Heart right ventricle (tissue), 16 donors: ENCODE results near the gene GIPC3. TPM values are rescaled to one million over a fixed set of nuclear protein-coding genes. Genes with fewer than 3 reads are reported as not detected.
A peak's percentile ranks its signal among the peaks of the same experiment; 100 is the strongest.

ENCODE experiments used
- ATAC-seq, 8 donors: fragments of 200-7000 bp; cut with Tn5 transposase; one replicate each; pipeline ENCODE4 v1.9.1; 2020; ENCODE audit warnings: mild to moderate bottlenecking in 8 of 8, moderate library complexity in 8 of 8, moderate number of reproducible peaks in 1 of 8
- DNase-seq, 2 donors: peaks; one replicate each; pipeline ENCODE4 v3.0.0-alpha.2; 2020
- H3K27ac ChIP-seq, 10 donors: fragments of 200-600 bp; sonication (generic) in 2 of 10; one replicate each; pipeline versions ENCODE4 v1.5.0 to v1.8.0; 2020 to 2022; ENCODE audit warnings: mild to moderate bottlenecking in 3 of 10
- H3K27me3 ChIP-seq, 7 donors: fragments of 200-600 bp; one replicate each; pipeline ENCODE4 v1.8.0; 2021 to 2022; ENCODE audit warnings: mild to moderate bottlenecking in 2 of 7
- H3K36me3 ChIP-seq, 9 donors: fragments of 200-600 bp; sonication (generic) in 1 of 9; one replicate each; pipeline versions ENCODE4 v1.5.0 to v1.8.0; 2020 to 2022; ENCODE audit warnings: mild to moderate bottlenecking in 2 of 9
- H3K4me1 ChIP-seq, 9 donors: fragments of 200-600 bp; sonication (generic) in 1 of 9; one replicate each; pipeline versions ENCODE4 v1.5.0 to v1.8.0; 2020 to 2022; ENCODE audit warnings: mild to moderate bottlenecking in 4 of 9
- H3K4me3 ChIP-seq, 10 donors: fragments of 200-600 bp; sonication (generic) in 2 of 10; one replicate each; pipeline versions ENCODE4 v1.5.0 to v1.8.0; 2020 to 2022; ENCODE audit warnings: mild to moderate bottlenecking in 7 of 10, moderate library complexity in 2 of 10
- H3K9me3 ChIP-seq, 11 donors: fragments of 200-600 bp in 10 of 11; sonication (generic) in 2 of 11; one replicate each; pipeline versions ENCODE4 v1.5.0 to v1.8.0; 2013 to 2022; ENCODE audit warnings: mild to moderate bottlenecking in 2 of 11, control low read depth in 1 of 11, moderate library complexity in 1 of 11
- WGBS, 2 donors: extraction: QIAGEN DNeasy Blood & Tissue Kit; methylation state at CpG; one replicate each; pipeline ENCODE4 v1.1.7; 2013; ENCODE audit warnings: inconsistent platforms in 1 of 2; 5-methylcytosine and 5-hydroxymethylcytosine counted together
- intact Hi-C, 10 donors: fragments of 100-400 bp; cut with DNase I; formaldehyde crosslinking; loops; one replicate each; pipeline versions ENCODE4 v1.11.1 to v1.14.2; 2022
- polyA plus RNA-seq, 2 donors: library from polyadenylated mRNA; stranded (reverse); fragments of 200-250 nt; gene quantifications; one replicate each; pipeline ENCODE4 v1.2.3, GENCODE V29; 2013
- total RNA-seq, 10 donors: library from RNA; stranded (reverse); fragmentation: NEBNext Ultra II Directional in 3 of 10; extraction: Animal tissue kit (Norgen Biotek cat#: 25700) in 3 of 10; gene quantifications; one replicate each; pipeline versions ENCODE4 v1.2.1 to v1.2.4, GENCODE V29; 2021 to 2023
- TF ChIP-seq, protein P1 (sequence below), 9 donors: fragments of 200-600 bp; sonication (generic) in 2 of 9; IDR thresholded peaks; one replicate each; pipeline versions ENCODE4 v1.5.0 to v1.8.0; 2021 to 2022; ENCODE audit warnings: antibody characterized with exemption in 9 of 9, mild to moderate bottlenecking in 5 of 9, moderate library complexity in 1 of 9
- donor health status: Arrhythmogenic right ventricular cardiomyopathy.
- donor health status: ischemic (EF 13 %, LVEDD 7.1; RV severe dilation, severe dysfunction).
- donor health status: healthy with polysubstance abuse.
- donor health status: DM: no; HTN: yes; CAD: no.
- donor health status: DM: no; HTN: no; CAD: no.
- donor health status: ischemic (EF 25% LVEDD 6.9; RV normal size, moderate dysfunction).
- donor health status: ischemic (EF 25% LVEDD 5.7; RV mildly dilated, moderate dysfunction).
- donor health status: healthy.
- donor health status: DM: yes; HTN: yes; CAD: no.
- donor health status: Ischemic cardiomyopathy.
- donor health status: ischemic (EF 35%, LVEDD 5.7; RV mildly dilated, moderate dysfunction).
- donor health status: nonischemic (EF 11% LVEDD 7.7; RV severe dilation, severe dysfunction).
- donor health status: DM: yes; HTN: yes; CAD: no.
- donor health status: PGD.
- donor health status: ischemic (EF 29% LVEDD 5.4; RV normal size, mild dysfunction).
- donor health status: nonischemic (EF 23%, LVEDD 6.1; RV moderate dilation, normal function).

GIPC3 gene
- total and polyA plus RNA-seq, 12 donors: 0.90 to 2.8 (median 2.1) TPM

DNA sequence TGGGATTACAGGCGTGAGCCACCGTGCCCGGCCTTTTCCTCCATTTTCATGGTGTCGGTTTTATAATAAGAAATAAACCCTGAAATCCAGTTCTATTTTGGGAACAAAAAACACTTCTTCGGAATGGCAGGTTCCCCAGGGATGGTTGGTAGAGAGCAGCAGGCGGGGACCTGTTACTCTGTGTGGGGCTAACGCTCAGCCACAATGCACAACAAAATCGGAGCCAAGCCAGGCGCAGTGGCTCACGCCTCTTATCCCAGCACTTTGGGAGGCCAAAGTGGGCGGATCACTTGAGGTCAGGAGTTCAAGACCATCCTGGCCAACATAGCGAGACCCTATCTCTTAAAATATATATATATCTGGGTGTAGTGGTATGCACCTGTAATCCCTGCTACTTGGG is 15.7 kb downstream of the GIPC3 start:
- 78 to 81% methylated on average over 12 of the region's 12 CpGs for WGBS, 2 donors
- Histone ChIP-seq H3K27me3 (peaks cover 0 to 12% (median 5%) of the 10 kb centered on the region in 7 donors), H3K36me3 (peaks cover 0 to 5% (median 0%) of the 10 kb centered on the region in 9 donors), H3K4me3 (no peak overlapping the region), H3K4me1 (peaks cover 0 to 26% (median 11%) of the 10 kb centered on the region in 9 donors), H3K9me3 (no peaks in the 10 kb centered on the region), H3K27ac (no peak overlapping the region)
- TF ChIP-seq, protein P1, sequence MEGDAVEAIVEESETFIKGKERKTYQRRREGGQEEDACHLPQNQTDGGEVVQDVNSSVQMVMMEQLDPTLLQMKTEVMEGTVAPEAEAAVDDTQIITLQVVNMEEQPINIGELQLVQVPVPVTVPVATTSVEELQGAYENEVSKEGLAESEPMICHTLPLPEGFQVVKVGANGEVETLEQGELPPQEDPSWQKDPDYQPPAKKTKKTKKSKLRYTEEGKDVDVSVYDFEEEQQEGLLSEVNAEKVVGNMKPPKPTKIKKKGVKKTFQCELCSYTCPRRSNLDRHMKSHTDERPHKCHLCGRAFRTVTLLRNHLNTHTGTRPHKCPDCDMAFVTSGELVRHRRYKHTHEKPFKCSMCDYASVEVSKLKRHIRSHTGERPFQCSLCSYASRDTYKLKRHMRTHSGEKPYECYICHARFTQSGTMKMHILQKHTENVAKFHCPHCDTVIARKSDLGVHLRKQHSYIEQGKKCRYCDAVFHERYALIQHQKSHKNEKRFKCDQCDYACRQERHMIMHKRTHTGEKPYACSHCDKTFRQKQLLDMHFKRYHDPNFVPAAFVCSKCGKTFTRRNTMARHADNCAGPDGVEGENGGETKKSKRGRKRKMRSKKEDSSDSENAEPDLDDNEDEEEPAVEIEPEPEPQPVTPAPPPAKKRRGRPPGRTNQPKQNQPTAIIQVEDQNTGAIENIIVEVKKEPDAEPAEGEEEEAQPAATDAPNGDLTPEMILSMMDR (IDR thresholded peaks at IDR 0.05): no peak
- intact Hi-C loops: no loop called here
- DNase-seq (no peak), ATAC-seq (no peak)

DNA sequence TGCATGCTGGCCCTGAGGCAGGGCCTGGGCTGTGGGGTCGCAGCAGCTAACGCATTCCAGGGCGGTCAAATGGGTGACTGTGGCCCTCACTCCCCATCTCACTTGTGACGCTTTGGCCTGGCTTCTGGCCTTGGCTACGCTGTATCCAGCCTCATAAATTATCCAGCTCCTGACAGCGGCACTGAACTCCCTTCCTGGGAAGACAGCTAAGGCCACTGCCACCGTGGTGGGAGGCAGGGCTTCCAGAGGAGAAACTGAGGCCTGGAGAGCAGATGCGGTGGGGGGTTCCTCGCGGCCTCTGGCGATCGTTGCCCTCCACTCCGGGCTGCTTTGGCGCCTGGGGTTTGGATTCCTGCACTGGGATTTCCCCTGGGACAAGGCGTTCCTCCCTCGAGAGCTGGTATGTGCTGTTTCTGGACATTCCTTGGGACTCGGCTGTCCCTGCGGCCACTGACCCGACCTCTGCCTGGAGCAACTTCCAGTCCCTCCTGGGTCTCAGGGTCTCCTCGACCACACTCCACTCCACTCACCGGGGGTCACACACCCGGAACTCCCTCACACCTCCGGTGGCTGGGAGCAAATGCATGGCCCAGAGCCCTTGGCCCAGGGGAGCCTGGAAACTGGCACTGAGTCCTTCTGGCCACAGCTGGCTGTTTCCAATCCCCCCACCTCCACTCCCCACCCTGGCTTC is 18.0 kb downstream of the GIPC3 start:
- H3K4me1 ChIP-seq: peaks cover 7 to 48% (median 31%) of the 10 kb centered on the region in 9 donors
- intact Hi-C loops: no loop called here
- no peak overlapping the region for H3K4me3 ChIP-seq
- peaks cover 0 to 28% (median 5%) of the 10 kb centered on the region in 7 donors for H3K27me3 ChIP-seq
- ATAC-seq (no peak), DNase-seq (no peak)
- peak overlapping the region in 3 of 10 donors; percentile 15 to 44 (median 27) for H3K27ac ChIP-seq
- no peaks in the 10 kb centered on the region for H3K36me3 ChIP-seq
- H3K9me3 ChIP-seq: no peaks in the 10 kb centered on the region
- TF ChIP-seq, protein P1 (IDR thresholded peaks at IDR 0.05): no peak
- 55 to 69% methylated on average over 23 of the region's 23 CpGs for WGBS, 2 donors

DNA sequence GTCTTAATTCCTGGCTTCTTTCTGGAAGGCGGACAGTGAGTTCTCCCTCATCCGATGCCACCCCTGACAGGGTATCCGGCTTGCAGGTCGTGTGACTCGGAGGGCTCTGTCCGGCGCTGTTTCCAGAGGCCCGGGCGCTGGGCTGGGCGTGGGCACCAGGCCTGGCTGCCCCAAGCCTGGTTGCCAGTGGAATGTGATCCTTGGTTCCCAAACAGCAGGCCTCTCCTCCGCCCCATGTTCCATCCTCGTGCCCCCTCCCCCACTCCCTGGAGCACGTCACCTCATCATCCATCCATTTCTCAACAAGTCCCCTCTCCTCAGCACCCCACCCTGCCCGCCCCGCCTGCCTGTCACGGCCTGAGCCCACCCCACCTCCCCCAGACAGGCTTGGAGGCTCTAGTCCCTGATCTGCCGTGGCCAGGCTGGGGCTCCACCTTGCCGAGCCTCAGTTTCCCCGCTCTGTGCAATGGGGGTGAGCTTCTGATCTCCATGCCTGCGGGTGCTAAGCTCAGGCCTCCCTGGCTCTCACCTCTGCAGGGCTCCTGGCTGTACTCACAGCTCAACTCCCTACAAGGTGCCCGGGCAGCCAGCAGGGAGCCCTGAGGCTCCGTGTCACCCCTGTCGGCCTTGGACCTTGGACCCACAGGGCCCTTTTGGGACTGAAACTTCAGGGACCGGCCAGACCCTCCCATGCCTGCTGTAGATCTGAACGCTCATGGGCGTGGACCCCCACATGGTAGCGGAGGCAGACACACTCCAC is 19.1 kb downstream of the GIPC3 start:
- no peak for ATAC-seq
- Histone ChIP-seq H3K9me3 (no peaks in the 10 kb centered on the region), H3K27me3 (peaks cover 0 to 28% (median 5%) of the 10 kb centered on the region in 7 donors), H3K4me1 (peaks cover 10 to 60% (median 43%) of the 10 kb centered on the region in 9 donors), H3K27ac (peak overlapping the region in 9 of 10 donors; percentile 20 to 92 (median 31)), H3K4me3 (peak overlapping the region in 9 of 10 donors; percentile 10 to 67 (median 60)), H3K36me3 (no peaks in the 10 kb centered on the region)
- TF ChIP-seq, protein P1 (IDR thresholded peaks at IDR 0.05): no peak
- 75 to 78% methylated on average over 27 of the region's 27 CpGs for WGBS, 2 donors
- no peak for DNase-seq
- intact Hi-C loops: no loop called here

DNA sequence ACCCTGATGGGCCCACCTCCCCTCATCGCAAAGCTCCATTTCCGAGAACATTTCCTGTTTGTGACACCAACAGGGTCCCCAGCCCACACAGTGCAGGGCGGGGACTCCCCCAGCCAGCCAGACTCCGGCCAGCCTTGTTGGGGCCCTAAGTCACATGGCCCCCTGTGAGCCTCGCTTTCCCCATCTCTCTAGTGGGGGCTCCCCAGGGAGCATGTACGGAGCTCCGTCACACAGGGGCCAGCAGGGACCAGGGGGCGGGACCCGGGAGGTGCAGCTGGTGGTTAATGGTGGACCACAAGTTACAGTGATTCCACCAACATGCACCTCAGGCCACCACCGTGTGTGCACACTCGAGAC is 19.7 kb downstream of the GIPC3 start:
- peak overlapping the region in 9 of 10 donors; percentile 10 to 67 (median 60) for H3K4me3 ChIP-seq
- TF ChIP-seq, protein P1 (IDR thresholded peaks at IDR 0.05): no peak
- no peak for DNase-seq
- intact Hi-C loops: no loop called here
- WGBS, 2 donors: 38 to 54% methylated on average over 11 of the region's 11 CpGs
- peaks cover 0 to 28% (median 5%) of the 10 kb centered on the region in 7 donors for H3K27me3 ChIP-seq
- H3K4me1 ChIP-seq: peaks cover 10 to 65% (median 48%) of the 10 kb centered on the region in 9 donors
- no peaks in the 10 kb centered on the region for H3K9me3 ChIP-seq
- H3K27ac ChIP-seq: peak overlapping the region in 9 of 10 donors; percentile 20 to 92 (median 31)
- no peaks in the 10 kb centered on the region for H3K36me3 ChIP-seq
- ATAC-seq: no peak
